ENCODE results near the gene NCK2.

- TF ChIP-seq, protein P1, sequence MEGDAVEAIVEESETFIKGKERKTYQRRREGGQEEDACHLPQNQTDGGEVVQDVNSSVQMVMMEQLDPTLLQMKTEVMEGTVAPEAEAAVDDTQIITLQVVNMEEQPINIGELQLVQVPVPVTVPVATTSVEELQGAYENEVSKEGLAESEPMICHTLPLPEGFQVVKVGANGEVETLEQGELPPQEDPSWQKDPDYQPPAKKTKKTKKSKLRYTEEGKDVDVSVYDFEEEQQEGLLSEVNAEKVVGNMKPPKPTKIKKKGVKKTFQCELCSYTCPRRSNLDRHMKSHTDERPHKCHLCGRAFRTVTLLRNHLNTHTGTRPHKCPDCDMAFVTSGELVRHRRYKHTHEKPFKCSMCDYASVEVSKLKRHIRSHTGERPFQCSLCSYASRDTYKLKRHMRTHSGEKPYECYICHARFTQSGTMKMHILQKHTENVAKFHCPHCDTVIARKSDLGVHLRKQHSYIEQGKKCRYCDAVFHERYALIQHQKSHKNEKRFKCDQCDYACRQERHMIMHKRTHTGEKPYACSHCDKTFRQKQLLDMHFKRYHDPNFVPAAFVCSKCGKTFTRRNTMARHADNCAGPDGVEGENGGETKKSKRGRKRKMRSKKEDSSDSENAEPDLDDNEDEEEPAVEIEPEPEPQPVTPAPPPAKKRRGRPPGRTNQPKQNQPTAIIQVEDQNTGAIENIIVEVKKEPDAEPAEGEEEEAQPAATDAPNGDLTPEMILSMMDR (IDR thresholded peaks at IDR 0.05) = no peak
- no peak for TF ChIP-seq POLR2A (IDR thresholded peaks at IDR 0.05)
- TF ChIP-seq POLR2AphosphoS5 (IDR thresholded peaks at IDR 0.05) = no peak
Measured at GRCh38 chr2:105813045-105813315, 68.3 kb downstream of the NCK2 start.

All from prostate gland (tissue), 2 donors.